OCI-LY1 (cell line): ENCODE results near the gene ZNF469.

Source experiments
- CTCF ChIP-seq: fragments of 200-600 bp; sonication (generic), shearing (Covaris generic); IDR thresholded peaks from 2 replicates; pipeline ENCODE4 v1.5.1; 2017; ENCODE audit warnings: mild to moderate bottlenecking, antibody characterized with exemption, low read length, moderate library complexity, mixed read lengths
- EZH2 ChIP-seq: fragments of 200-600 bp; sonication (generic), shearing (Covaris generic); IDR thresholded peaks from 2 replicates; pipeline ENCODE4 v1.8.0; 2017; ENCODE audit warnings: borderline replicate concordance, mixed run types, mild to moderate bottlenecking, antibody characterized with exemption, low read length, moderate library complexity, mixed read lengths

GRCh38 chr16:88431651-88432050 is 48.9 kb downstream of the ZNF469 start:
- TF ChIP-seq EZH2 (no peak), CTCF (no peak)
